Parathyroid adenoma (tissue), 2 donors: Measurements from ENCODE around the gene FMNL2.

ENCODE experiments used
- H2AFZ ChIP-seq: fragments of 300-600 bp; sonication (generic); one replicate; pipeline ENCODE4 v1.7.0; 2017; ENCODE audit warnings: antibody characterized with exemption, mild to moderate bottlenecking
- H3K27ac ChIP-seq: fragments of 300-600 bp; sonication (generic); one replicate; pipeline ENCODE4 v1.7.0; 2017
- H3K27me3 ChIP-seq: fragments of 300-600 bp; sonication (generic); one replicate; pipeline ENCODE4 v1.7.0; 2017; ENCODE audit warnings: low read length; ENCODE audit not compliant: control insufficient read depth, insufficient read depth
- H3K36me3 ChIP-seq: fragments of 300-600 bp; sonication (generic); one replicate; pipeline ENCODE4 v1.7.0; 2017; ENCODE audit warnings: low read length; ENCODE audit not compliant: control insufficient read depth, insufficient read depth
- H3K4me1 ChIP-seq: fragments of 300-600 bp; sonication (generic); one replicate; pipeline ENCODE4 v1.7.0; 2017; ENCODE audit warnings: control low read depth
- H3K4me2 ChIP-seq: fragments of 300-600 bp; sonication (generic); one replicate; pipeline ENCODE4 v1.7.0; 2017; ENCODE audit warnings: low read length
- H3K4me3 ChIP-seq: fragments of 300-600 bp; sonication (generic); one replicate; pipeline ENCODE4 v1.7.0; 2017; ENCODE audit warnings: low read depth, low read length
- H3K79me2 ChIP-seq: fragments of 300-600 bp; sonication (generic); one replicate; pipeline ENCODE4 v1.7.0; 2017; ENCODE audit warnings: control low read depth
- H3K9ac ChIP-seq: fragments of 300-600 bp; sonication (generic); one replicate; pipeline ENCODE4 v1.7.0; 2017; ENCODE audit warnings: mild to moderate bottlenecking
- H3K9me3 ChIP-seq: fragments of 300-600 bp; sonication (generic); one replicate; pipeline ENCODE4 v1.7.0; 2017; ENCODE audit warnings: low read length; ENCODE audit not compliant: control insufficient read depth
- TF ChIP-seq, protein P1 (sequence below): fragments of 300-600 bp; sonication (generic); IDR thresholded peaks from one replicate; pipeline ENCODE4 v1.7.0; 2017; ENCODE audit warnings: antibody characterized with exemption, mild to moderate bottlenecking
- donor health status: primary hyperparathyroidism.

The FMNL2 gene

DNA sequence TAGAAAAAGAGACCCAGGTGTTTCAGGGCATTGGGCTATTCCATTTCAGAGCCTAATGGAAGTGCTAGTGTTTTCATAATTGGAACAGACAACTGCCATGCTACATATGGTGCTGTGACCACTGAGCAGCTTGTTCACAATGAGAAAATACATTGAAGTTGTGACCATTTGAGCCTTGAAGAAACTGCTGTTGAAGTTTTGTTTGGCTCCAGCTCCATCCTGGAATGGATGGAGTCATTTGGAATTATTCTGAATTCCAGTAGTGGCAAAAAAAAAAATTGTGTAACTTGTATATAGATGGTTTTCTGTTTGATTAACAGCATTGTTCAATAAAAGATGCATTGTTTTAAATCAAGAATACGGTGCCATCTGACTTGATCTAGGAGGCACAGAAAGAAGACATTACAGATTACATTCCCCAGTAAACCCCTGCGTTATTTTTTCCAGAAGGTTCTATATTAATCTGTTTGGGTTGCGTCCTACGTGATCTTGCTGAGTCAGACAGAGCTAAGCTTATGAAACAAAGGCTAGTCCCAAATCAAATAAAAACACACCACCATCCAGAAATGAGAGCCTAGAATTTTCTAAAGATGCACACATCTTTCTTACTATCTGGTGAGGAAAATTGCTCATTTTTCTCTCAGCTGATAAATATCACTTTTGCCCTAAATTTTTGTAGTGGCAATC is 19.2 kb downstream of the FMNL2 start:
- H3K79me2 ChIP-seq, result peaks cover 12% of the 10 kb centered on the region
- TF ChIP-seq, protein P1, sequence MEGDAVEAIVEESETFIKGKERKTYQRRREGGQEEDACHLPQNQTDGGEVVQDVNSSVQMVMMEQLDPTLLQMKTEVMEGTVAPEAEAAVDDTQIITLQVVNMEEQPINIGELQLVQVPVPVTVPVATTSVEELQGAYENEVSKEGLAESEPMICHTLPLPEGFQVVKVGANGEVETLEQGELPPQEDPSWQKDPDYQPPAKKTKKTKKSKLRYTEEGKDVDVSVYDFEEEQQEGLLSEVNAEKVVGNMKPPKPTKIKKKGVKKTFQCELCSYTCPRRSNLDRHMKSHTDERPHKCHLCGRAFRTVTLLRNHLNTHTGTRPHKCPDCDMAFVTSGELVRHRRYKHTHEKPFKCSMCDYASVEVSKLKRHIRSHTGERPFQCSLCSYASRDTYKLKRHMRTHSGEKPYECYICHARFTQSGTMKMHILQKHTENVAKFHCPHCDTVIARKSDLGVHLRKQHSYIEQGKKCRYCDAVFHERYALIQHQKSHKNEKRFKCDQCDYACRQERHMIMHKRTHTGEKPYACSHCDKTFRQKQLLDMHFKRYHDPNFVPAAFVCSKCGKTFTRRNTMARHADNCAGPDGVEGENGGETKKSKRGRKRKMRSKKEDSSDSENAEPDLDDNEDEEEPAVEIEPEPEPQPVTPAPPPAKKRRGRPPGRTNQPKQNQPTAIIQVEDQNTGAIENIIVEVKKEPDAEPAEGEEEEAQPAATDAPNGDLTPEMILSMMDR, result no peak
- H3K36me3 ChIP-seq, result no peaks in the 10 kb centered on the region
- H3K27me3 ChIP-seq, result no peaks in the 10 kb centered on the region
- H3K4me2 ChIP-seq, result no peak overlapping the region
- H3K9me3 ChIP-seq, result no peaks in the 10 kb centered on the region
- H3K27ac ChIP-seq, result no peak overlapping the region
- H3K4me3 ChIP-seq, result no peak overlapping the region
- no peak overlapping the region for H2AFZ ChIP-seq
- H3K9ac ChIP-seq, result no peak overlapping the region
- no peaks in the 10 kb centered on the region for H3K4me1 ChIP-seq

DNA sequence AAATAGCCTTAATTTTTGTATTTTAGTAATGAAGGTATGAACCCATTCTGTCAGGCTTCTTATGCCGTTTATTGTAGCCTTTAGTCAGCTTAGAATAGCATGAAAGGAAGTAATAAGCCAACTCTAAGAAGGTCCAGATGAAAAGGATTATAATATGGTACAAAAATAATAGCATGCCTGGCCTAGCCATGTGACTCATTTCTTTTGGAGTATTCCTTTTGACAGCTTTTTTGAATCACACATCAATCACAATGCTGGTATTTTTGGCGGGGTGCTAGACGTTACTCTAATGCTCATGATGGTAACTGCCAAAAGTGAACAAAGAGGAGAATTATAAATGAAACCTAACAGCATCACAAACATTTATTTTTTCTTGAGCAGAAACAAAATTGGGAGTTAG is 19.9 kb downstream of the FMNL2 start:
- H3K27ac ChIP-seq, result no peak overlapping the region
- no peaks in the 10 kb centered on the region for H3K36me3 ChIP-seq
- H3K79me2 ChIP-seq, result peaks cover 12% of the 10 kb centered on the region
- H3K4me1 ChIP-seq, result no peaks in the 10 kb centered on the region
- no peak overlapping the region for H3K9ac ChIP-seq
- H2AFZ ChIP-seq, result no peak overlapping the region
- H3K4me3 ChIP-seq, result no peak overlapping the region
- H3K27me3 ChIP-seq, result no peaks in the 10 kb centered on the region
- H3K9me3 ChIP-seq, result no peaks in the 10 kb centered on the region
- H3K4me2 ChIP-seq, result no peak overlapping the region
- TF ChIP-seq, protein P1, result no peak

DNA sequence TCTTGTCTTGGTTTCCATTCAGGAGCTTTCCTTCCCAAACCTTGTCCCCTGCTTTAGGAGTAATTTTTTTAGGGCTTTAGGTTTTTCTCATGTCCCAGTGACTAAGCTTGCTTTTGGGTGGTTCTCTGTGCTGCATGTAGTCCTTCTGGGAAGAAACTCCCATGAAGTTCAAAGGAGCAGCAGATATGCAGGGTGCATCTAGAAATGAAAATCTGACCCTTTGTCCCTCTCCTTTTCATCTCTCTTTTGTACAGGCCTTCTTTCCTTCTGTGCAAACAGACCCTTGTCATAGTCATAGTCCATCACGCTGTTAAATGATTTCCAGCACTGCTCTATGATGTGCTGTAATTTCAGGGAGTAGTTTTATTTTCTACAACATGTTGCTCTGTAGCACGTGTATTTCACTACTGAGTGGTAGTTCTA is 20.4 kb downstream of the FMNL2 start:
- H2AFZ ChIP-seq, result no peak overlapping the region
- H3K4me1 ChIP-seq, result no peaks in the 10 kb centered on the region
- no peak overlapping the region for H3K4me2 ChIP-seq
- H3K9ac ChIP-seq, result no peak overlapping the region
- TF ChIP-seq, protein P1, result no peak
- no peaks in the 10 kb centered on the region for H3K27me3 ChIP-seq
- no peaks in the 10 kb centered on the region for H3K36me3 ChIP-seq
- no peak overlapping the region for H3K4me3 ChIP-seq
- no peaks in the 10 kb centered on the region for H3K9me3 ChIP-seq
- H3K27ac ChIP-seq, result no peak overlapping the region
- peaks cover 14% of the 10 kb centered on the region for H3K79me2 ChIP-seq

DNA sequence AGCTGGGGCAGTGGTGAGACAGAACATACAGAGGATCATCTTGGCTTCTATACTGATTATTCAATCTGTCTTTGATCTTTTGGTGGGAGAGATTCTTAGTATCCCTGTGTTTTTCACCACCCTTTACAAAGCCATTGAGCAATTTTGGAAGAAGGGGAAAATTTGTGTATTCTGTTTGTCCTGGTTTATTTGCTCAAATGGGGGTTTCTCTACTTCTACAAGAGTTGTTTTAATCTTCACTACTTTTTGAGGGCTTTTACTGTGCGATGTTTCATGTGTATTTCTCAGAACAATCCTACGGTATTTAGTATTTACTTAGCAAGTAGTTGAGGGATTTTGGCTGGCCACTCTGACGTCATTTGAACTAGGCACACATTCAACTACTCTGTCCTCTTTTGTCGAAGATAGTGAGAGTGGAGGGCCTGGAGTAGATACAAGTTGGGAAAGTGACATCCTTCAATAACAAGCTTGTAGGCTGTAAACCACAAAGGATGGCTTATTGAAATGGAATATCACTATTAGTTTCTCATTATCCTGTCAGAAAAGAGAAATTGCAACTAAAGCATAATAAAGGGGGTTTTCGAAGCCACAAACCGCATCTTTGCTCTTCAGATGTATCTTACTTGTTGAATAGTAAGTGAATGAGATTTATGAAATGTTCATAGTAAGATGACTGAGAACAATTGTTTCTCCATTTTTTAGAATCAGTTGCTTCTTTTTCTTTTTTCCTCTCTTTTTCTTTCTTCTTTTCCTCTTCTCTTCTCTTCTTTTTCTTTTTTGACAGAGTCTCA is 24.8 kb downstream of the FMNL2 start:
- H3K4me2 ChIP-seq, result no peak overlapping the region
- no peak overlapping the region for H3K9ac ChIP-seq
- H3K79me2 ChIP-seq, result peaks cover 28% of the 10 kb centered on the region
- H3K36me3 ChIP-seq, result no peaks in the 10 kb centered on the region
- H3K4me1 ChIP-seq, result no peaks in the 10 kb centered on the region
- no peak overlapping the region for H3K4me3 ChIP-seq
- H2AFZ ChIP-seq, result no peak overlapping the region
- H3K27me3 ChIP-seq, result no peaks in the 10 kb centered on the region
- no peaks in the 10 kb centered on the region for H3K9me3 ChIP-seq
- H3K27ac ChIP-seq, result no peak overlapping the region
- TF ChIP-seq, protein P1, result no peak
